GM19035 (cell line): ENCODE data around the gene TNFRSF1B.
"Not testable (repeated sequence)": the region's sequence is repeated elsewhere in the genome, so short reads cannot be mapped to it uniquely, and the experiment has no call there.

ENCODE experiments used
- ATAC-seq: cut with Tn5 transposase; IDR thresholded peaks from one replicate; pipeline ENCODE4 v1.9.1; 2021; ENCODE audit not compliant: unreplicated experiment

TNFRSF1B gene

GRCh38 chr1:12215118-12215961 is 48.5 kb downstream of the TNFRSF1B start:
- ATAC-seq, result no peak

DNA sequence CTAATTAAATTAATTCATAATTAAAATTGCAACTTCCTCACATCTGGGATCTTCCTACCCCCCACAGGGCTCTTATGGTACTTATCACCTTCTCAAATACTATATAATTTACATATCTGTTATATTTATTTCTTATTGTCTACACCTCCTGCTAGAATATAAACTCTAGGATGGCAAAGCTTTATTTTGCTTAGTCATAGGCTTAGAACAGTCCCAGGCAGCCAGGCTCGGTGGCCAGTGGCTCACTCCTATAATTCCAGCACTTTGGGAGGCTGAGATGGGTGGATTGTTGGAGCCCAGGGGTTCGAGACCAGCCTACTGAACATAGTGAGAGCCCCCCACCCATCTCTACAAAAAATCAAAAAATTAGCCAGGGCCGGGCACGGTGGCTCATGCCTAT is 53.0 kb downstream of the TNFRSF1B start:
- no peak for ATAC-seq

DNA sequence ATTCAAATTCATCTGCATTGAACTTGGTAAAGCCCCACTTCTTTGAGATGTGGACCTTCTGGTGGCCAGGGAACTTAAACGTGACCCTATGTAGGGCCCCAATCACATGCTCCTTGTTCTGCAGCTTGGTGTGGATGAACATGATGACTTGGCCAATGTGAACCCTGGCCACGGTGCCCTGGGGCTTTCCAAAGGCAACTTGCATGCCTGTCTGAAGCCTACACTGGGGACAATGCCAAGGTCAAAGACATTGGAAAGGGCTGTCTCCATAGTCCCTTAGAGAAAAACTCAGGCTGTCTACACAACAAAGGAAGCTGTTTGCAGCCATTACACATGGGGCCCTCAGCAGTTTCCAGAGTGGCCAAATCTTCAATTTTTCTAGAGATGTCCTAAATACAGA is 54.1 kb downstream of the TNFRSF1B start:
- no peak for ATAC-seq

GRCh38 chr1:12222700-12223099 is 55.9 kb downstream of the TNFRSF1B start:
- not testable (repeated sequence) for ATAC-seq

GRCh38 chr1:12224092-12224491 is 57.3 kb downstream of the TNFRSF1B start:
- ATAC-seq, result not testable (repeated sequence)

DNA sequence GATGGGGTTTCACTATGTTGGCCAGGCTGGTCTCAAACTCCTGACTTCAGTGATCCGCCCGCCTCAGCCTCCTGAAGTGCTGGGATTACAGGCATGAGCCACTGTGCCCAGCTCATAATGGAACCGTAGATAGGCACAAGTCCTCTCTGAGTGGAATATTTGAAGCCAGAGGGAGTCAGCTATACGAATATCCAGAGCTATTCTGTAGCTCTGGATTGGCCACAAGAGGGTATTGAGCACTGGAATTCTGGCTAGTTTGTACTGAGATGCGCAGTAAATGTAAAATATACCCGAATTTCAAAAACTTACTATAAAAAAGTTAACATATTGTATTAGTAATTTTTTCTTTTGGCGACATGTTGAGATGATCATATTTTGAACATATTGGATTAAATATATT is 62.2 kb downstream of the TNFRSF1B start:
- no peak for ATAC-seq

DNA sequence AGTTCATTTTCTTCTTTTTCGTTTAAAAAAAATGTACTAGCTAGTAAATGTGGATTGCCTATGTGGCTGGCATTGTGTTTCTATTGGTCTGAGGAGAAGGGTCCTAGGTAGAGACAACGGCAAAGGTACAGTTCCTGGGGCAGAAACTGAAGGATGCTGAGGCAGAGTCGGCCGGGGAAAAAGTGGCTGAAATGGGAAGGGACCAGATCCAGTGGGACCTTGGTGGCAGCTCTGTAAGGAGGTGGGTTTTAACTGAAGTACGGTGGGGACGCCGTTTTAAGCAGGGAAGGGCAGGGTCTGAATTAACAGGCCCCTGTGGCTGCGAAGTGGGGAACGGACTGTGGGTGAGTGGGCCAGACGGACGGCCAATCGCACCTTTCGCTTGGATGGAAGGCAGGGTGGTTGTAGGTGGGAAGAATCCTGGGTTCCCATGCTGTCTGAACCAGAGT is 62.6 kb downstream of the TNFRSF1B start:
- no peak for ATAC-seq

- ATAC-seq, result peak; percentile 77
These were observed 63.2 kb downstream of the TNFRSF1B start, which contains the start of gene VPS13D for GRCh38 chr1:12229835-12230548. Gene VPS13D, plus strand, starts transcription at chr1:12230030. Its CDS starts 4,237 bp downstream, at chr1:12234267.

DNA sequence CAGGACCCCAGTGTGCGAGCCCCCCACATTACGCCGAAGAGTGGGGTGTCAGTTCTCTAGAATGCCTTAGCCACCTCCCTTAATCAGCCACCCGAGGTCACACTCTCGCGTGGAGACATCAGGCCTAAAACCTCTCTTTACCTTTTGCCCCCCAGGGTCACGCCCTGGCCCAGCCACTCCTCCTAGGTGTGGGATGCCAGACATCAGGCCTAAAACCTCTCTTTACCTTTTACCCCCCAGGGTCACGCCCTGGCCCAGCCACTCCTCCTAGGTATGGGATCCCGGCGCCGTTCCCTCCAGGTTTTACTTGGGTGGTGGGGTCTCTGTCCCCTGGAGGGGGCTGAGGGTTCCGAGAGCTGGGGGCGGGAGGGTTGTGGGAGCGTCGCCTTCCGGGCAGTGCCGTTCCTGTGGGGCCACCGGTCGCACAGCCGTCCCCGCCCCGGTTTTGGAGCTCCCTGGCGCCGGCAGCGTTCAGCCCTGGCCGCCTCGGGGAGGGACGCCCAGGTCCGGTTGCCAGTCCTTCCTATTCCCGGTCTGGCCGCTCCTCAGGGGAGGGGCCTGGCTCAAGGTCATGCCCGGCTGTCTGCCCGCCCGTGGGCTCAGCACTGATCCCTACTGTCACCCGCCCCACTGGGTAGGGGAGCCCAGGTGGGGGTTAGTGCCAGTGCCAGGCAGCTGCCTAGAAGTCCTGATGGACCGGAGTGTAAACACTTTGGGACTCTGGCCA is 63.9 kb downstream of the TNFRSF1B start:
- ATAC-seq, result peak; percentile 34

GRCh38 chr1:12231276-12231595 is 64.4 kb downstream of the TNFRSF1B start:
- ATAC-seq, result no peak

DNA sequence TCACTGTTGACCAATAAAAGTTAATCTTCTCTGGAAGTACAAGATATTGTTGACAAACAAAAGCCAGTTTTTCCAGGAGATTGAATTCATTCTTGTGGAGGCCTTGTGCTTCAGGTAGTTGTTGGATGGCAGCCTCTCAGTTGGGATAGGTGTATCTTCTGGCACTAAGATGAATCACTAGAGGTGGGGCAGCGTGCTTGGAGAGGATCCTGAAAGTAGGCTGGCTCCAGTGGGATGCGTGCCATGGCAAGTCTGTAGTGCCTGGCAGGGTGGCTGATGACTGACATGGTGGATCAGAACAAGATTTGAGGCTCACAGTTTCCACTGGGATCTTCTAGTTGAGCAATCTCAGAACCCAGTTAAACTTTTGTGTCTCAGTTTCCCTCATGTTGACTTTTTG is 65.4 kb downstream of the TNFRSF1B start:
- ATAC-seq, result no peak

- ATAC-seq, result no peak
These were observed 77.3 kb downstream of the TNFRSF1B start for GRCh38 chr1:12244078-12244477.

- ATAC-seq, result no peak
These were observed 77.8 kb downstream of the TNFRSF1B start for GRCh38 chr1:12244585-12244984.

- ATAC-seq, result no peak
These were observed 78.3 kb downstream of the TNFRSF1B start for GRCh38 chr1:12245116-12245515.

GRCh38 chr1:12245733-12246132 is 78.9 kb downstream of the TNFRSF1B start:
- no peak for ATAC-seq

DNA sequence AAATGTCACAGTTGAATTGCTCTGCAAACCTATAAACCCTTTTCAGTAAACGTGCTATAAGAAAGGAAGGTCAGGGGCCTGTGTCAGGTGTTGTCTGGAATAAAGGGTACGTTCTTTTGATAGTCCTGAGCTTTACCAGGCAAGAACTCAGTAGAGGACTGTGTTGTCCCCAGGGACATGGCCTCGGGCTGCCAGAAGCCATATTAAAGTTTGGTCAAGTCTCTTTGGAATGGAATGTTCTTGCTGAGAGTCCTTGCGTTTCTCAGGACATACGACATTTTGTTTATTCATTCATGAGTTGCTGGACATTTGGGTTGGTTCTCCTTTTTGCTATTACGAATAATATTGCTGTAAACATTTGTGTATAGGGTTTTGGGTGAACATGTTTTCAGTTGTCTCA is 79.8 kb downstream of the TNFRSF1B start:
- ATAC-seq, result no peak

GRCh38 chr1:12249181-12249580 is 82.4 kb downstream of the TNFRSF1B start:
- no peak for ATAC-seq

DNA sequence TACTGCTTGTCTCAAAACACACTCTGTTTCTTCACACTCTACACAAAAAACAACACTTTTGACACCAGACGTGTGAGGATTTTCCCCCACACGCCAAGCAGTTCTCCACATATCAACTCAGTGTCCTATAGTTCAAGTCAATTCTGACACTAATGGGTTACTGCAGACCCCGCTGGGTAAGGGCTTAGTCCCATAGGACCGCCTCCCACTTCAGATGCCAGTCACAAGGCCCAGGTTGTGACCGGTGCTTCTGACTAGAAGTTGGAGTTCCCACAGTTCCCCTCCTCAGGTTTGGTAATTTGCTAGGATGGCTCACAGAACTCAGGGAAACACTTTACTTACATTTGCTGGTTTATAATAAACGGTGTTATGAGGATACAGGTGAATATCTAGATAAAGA is 83.0 kb downstream of the TNFRSF1B start:
- no peak for ATAC-seq

DNA sequence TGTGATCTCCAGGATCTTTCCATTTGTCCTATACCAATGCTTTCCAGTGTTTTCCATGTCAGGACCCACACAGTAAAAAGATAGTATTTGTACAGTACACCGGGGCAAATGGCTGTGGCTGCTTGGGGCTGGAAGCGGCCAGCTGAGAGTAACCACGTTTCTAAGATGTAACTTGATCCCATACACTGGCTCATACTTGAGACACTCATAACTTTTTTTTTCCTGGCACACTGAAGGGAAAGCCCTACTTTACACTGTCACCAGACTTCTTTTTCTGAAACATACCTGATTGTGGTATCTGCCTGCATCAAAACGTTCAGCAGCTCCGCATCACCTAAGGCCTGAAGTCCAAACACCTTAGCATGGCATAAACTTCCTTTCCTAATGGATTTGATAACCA is 84.7 kb downstream of the TNFRSF1B start:
- ATAC-seq, result no peak

GRCh38 chr1:12255913-12256312 is 89.1 kb downstream of the TNFRSF1B start:
- ATAC-seq, result no peak

GRCh38 chr1:12258272-12258671 is 91.5 kb downstream of the TNFRSF1B start:
- ATAC-seq, result no peak
